ENCODE data around the gene SDR9C7.
A peak's percentile ranks its signal among the peaks of the same experiment; 100 is the strongest.
"Not testable (repeated sequence)": the region's sequence is repeated elsewhere in the genome, so short reads cannot be mapped to it uniquely, and the experiment has no call there.

Gene SDR9C7
- long read RNA-seq: 0 reads

- TF ChIP-seq SPI1 (IDR thresholded peaks at IDR 0.05; ENCODE audit: borderline replicate concordance, low read depth): no peak
- no peak for TF ChIP-seq GABPA (IDR thresholded peaks at IDR 0.05; ENCODE audit: low read depth)
- TF ChIP-seq, protein P1, sequence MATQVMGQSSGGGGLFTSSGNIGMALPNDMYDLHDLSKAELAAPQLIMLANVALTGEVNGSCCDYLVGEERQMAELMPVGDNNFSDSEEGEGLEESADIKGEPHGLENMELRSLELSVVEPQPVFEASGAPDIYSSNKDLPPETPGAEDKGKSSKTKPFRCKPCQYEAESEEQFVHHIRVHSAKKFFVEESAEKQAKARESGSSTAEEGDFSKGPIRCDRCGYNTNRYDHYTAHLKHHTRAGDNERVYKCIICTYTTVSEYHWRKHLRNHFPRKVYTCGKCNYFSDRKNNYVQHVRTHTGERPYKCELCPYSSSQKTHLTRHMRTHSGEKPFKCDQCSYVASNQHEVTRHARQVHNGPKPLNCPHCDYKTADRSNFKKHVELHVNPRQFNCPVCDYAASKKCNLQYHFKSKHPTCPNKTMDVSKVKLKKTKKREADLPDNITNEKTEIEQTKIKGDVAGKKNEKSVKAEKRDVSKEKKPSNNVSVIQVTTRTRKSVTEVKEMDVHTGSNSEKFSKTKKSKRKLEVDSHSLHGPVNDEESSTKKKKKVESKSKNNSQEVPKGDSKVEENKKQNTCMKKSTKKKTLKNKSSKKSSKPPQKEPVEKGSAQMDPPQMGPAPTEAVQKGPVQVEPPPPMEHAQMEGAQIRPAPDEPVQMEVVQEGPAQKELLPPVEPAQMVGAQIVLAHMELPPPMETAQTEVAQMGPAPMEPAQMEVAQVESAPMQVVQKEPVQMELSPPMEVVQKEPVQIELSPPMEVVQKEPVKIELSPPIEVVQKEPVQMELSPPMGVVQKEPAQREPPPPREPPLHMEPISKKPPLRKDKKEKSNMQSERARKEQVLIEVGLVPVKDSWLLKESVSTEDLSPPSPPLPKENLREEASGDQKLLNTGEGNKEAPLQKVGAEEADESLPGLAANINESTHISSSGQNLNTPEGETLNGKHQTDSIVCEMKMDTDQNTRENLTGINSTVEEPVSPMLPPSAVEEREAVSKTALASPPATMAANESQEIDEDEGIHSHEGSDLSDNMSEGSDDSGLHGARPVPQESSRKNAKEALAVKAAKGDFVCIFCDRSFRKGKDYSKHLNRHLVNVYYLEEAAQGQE (IDR thresholded peaks at IDR 0.05; ENCODE audit: insufficient replicate concordance, low read depth): no peak
- TF ChIP-seq CTCF (IDR thresholded peaks at IDR 0.05; ENCODE audit: insufficient read depth, low read length): no peak
- TF ChIP-seq POLR2AphosphoS5 (IDR thresholded peaks at IDR 0.05; ENCODE audit: low read depth): no peak
- Histone ChIP-seq H3K27ac (replicated peaks) (peak within 1 kb of the TSS; percentile 85), H3K4me3 (replicated peaks; ENCODE audit: insufficient read depth, low read length) (no peak within 1 kb of the TSS), H3K27me3 (ENCODE audit: insufficient read depth, poor library complexity, severe bottlenecking) (no peaks in the 10 kb centered on the region)
- no peak for DNase-seq (ENCODE audit: low read depth in 1 of 2, low spot score in 1 of 2)
These were observed at the start of gene SDR9C7 for GRCh38 chr12:56933826-56934625. Gene SDR9C7 (minus strand): TSS chr12:56934408. CDS start chr12:56934261, 147 bp downstream.

- Histone ChIP-seq H3K27ac (replicated peaks) (no peak overlapping the region), H3K27me3 (ENCODE audit: insufficient read depth, poor library complexity, severe bottlenecking) (no peaks in the 10 kb centered on the region), H3K4me3 (replicated peaks; ENCODE audit: insufficient read depth, low read length) (no peak overlapping the region)
- DNase-seq (ENCODE audit: low read depth in 1 of 2, low spot score in 1 of 2): no peak
- TF ChIP-seq, protein P1 (IDR thresholded peaks at IDR 0.05; ENCODE audit: insufficient replicate concordance, low read depth): no peak
- no peak for TF ChIP-seq POLR2AphosphoS5 (IDR thresholded peaks at IDR 0.05; ENCODE audit: low read depth)
- TF ChIP-seq CTCF (IDR thresholded peaks at IDR 0.05; ENCODE audit: insufficient read depth, low read length): no peak
- no peak for TF ChIP-seq GABPA (IDR thresholded peaks at IDR 0.05; ENCODE audit: low read depth)
- no peak for TF ChIP-seq SPI1 (IDR thresholded peaks at IDR 0.05; ENCODE audit: borderline replicate concordance, low read depth)
These were observed 49.2 kb upstream of the SDR9C7 start for GRCh38 chr12:56983386-56983785.

GRCh38 chr12:56982578-56983236 lies 48.5 kb upstream of the SDR9C7 start:
- H3K27ac ChIP-seq (replicated peaks); DNase-seq (ENCODE audit: low read depth in 1 of 2, low spot score in 1 of 2); H3K27me3 ChIP-seq (ENCODE audit: insufficient read depth, poor library complexity, severe bottlenecking); H3K4me3 ChIP-seq (replicated peaks; ENCODE audit: insufficient read depth, low read length): not testable (repeated sequence)

GRCh38 chr12:56980941-56981530 lies 46.8 kb upstream of the SDR9C7 start:
- Histone ChIP-seq H3K27ac (replicated peaks) (no peak overlapping the region), H3K27me3 (ENCODE audit: insufficient read depth, poor library complexity, severe bottlenecking) (no peaks in the 10 kb centered on the region), H3K4me3 (replicated peaks; ENCODE audit: insufficient read depth, low read length) (no peak overlapping the region)
- no peak for DNase-seq (ENCODE audit: low read depth in 1 of 2, low spot score in 1 of 2)
- TF ChIP-seq SPI1 (IDR thresholded peaks at IDR 0.05; ENCODE audit: borderline replicate concordance, low read depth) (no peak), CTCF (IDR thresholded peaks at IDR 0.05; ENCODE audit: insufficient read depth, low read length) (no peak), POLR2AphosphoS5 (IDR thresholded peaks at IDR 0.05; ENCODE audit: low read depth) (no peak), GABPA (IDR thresholded peaks at IDR 0.05; ENCODE audit: low read depth) (no peak)
- TF ChIP-seq, protein P1 (IDR thresholded peaks at IDR 0.05; ENCODE audit: insufficient replicate concordance, low read depth): no peak

All from HL-60 (cell line).